HepG2 (cell line): ENCODE results near the gene SIK3. TPM values are rescaled to one million over a fixed set of nuclear protein-coding genes. Genes with fewer than 3 reads are reported as not detected.
A peak's percentile ranks its signal among the peaks of the same experiment; 100 is the strongest.

Experiments
- CREM ChIP-seq, 2 experiments: sonication (generic) in 1 of 2; formaldehyde crosslinking in 1 of 2; IDR thresholded peaks; 2 replicates each; pipeline versions ENCODE4 v1.4.0 to v1.6.1; 2016 to 2020; ENCODE audit warnings: antibody characterized with exemption in 1 of 2, mild to moderate bottlenecking in 1 of 2, missing genetic modification reagents in 1 of 2
- NCOR1 ChIP-seq: fragments of 200-600 bp; sonication (generic); IDR thresholded peaks from 2 replicates; pipeline ENCODE4 v1.7.0; 2017; ENCODE audit warnings: antibody characterized with exemption, low read length, borderline replicate concordance
- RXRA ChIP-seq: sonication (generic); formaldehyde crosslinking; IDR thresholded peaks from 2 replicates; pipeline ENCODE4 v1.5.1; 2020; ENCODE audit warnings: missing genetic modification reagents
- SP5 ChIP-seq: IDR thresholded peaks from 2 replicates; pipeline ENCODE4 v1.6.1; 2016; ENCODE audit warnings: low read depth, borderline replicate concordance
- ZFP1 ChIP-seq: IDR thresholded peaks from 2 replicates; pipeline ENCODE4 v1.6.1; 2016
- ZSCAN21 ChIP-seq: sonication (generic); formaldehyde crosslinking; IDR thresholded peaks from 2 replicates; pipeline ENCODE4 v1.8.0; 2022; ENCODE audit warnings: mild to moderate bottlenecking, missing genetic modification reagents, moderate library complexity, borderline replicate concordance
- ZSCAN31 ChIP-seq: sonication (generic); formaldehyde crosslinking; IDR thresholded peaks from 2 replicates; pipeline ENCODE4 v1.5.0; 2020; ENCODE audit warnings: low read depth, mild to moderate bottlenecking, missing genetic modification reagents
- polyA plus RNA-seq, 8 experiments: library from polyadenylated mRNA; depleted of rRNA in 3 of 8; stranded (reverse) in 7 of 8; unstranded in 1 of 8; fragments of >200 nt; fragmentation: Illumina TruSeq in 4 of 8; extraction: Trizol in 4 of 8; gene quantifications; 2 replicates each; pipeline versions ENCODE4 v1.2.1 to v1.2.3, GENCODE V29; 2011 to 2016; ENCODE audit warnings: low read depth in 4 of 8, missing spikeins in 1 of 8, mixed read lengths in 1 of 8; ENCODE audit not compliant: insufficient read depth in 1 of 8
- total RNA-seq, 5 experiments: library from RNA; depleted of rRNA; stranded (reverse); fragments of >200 nt; fragmentation: Illumina TruSeq; extraction: Trizol; gene quantifications; 2 replicates each; pipeline ENCODE4 v1.2.3, GENCODE V29; 2016; ENCODE audit warnings: low read depth in 1 of 5
- TF ChIP-seq, protein P1 (sequence below): sonication (generic); formaldehyde crosslinking; IDR thresholded peaks from 2 replicates; pipeline ENCODE4 v1.4.0; 2020; ENCODE audit warnings: mild to moderate bottlenecking, missing genetic modification reagents, borderline replicate concordance
- TF ChIP-seq, protein P2 (sequence below): sonication (generic); formaldehyde crosslinking; IDR thresholded peaks from 2 replicates; pipeline ENCODE4 v1.4.0; 2020; ENCODE audit warnings: missing genetic modification reagents, mild to moderate bottlenecking, borderline replicate concordance
- TF ChIP-seq, protein P3 (sequence below): sonication (generic); formaldehyde crosslinking; IDR thresholded peaks from 2 replicates; pipeline ENCODE4 v1.4.0; 2020; ENCODE audit warnings: mild to moderate bottlenecking, low read depth, missing genetic modification reagents

Gene SIK3
- total and polyA plus RNA-seq, 2 of the 13 experiments (the other 11 are each of a cell fraction or from before 2014, with no cell fraction given), result 5.7 to 9.8 TPM

DNA sequence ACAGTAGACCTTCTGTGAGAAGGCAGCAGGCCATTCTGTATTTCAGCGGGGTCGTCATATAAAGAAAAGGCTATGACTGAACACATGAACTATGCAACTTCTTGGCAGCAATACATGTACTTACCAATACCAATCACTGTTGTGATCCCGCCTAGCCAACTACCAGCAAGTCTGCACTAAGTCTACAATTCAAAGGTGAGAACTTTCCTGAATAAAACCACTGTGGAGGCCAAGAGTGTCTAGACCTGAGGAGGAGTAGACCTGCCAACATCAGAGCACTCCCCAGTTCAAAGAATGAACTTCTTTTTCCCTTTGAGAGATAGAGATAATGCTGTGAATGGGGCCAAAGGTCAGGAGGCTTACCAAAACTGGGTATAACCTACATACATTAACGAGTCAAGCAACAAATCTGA, 108.2 kb downstream of the SIK3 start (continued):
- TF ChIP-seq RXRA (CRISPR knock-in tag) (peak; percentile 61; the same call in 1 of the 2 replicates), SP5 (0 out of 2 replicates have a peak, but pooled peaks have one; percentile 10), ZSCAN21 (CRISPR knock-in tag) (no peak), NCOR1 (peak; percentile 90; the same call in 1 of the 2 replicates), CREM (IDR thresholded peaks at IDR 0.05) (peak; percentile 33; the same call in 1 of the 2 replicates), CREM (CRISPR knock-in tag; IDR thresholded peaks at IDR 0.05) (no peak), ZFP1 (no peak), ZSCAN31 (CRISPR knock-in tag) (no peak)
- TF ChIP-seq, protein P1, sequence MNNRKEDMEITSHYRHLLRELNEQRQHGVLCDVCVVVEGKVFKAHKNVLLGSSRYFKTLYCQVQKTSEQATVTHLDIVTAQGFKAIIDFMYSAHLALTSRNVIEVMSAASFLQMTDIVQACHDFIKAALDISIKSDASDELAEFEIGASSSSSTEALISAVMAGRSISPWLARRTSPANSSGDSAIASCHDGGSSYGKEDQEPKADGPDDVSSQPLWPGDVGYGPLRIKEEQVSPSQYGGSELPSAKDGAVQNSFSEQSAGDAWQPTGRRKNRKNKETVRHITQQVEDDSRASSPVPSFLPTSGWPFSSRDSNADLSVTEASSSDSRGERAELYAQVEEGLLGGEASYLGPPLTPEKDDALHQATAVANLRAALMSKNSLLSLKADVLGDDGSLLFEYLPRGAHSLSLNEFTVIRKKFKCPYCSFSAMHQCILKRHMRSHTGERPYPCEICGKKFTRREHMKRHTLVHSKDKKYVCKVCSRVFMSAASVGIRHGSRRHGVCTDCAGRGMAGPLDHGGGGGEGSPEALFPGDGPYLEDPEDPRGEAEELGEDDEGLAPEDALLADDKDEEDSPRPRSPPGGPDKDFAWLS (CRISPR knock-in tag), result no peak
- TF ChIP-seq, protein P2, sequence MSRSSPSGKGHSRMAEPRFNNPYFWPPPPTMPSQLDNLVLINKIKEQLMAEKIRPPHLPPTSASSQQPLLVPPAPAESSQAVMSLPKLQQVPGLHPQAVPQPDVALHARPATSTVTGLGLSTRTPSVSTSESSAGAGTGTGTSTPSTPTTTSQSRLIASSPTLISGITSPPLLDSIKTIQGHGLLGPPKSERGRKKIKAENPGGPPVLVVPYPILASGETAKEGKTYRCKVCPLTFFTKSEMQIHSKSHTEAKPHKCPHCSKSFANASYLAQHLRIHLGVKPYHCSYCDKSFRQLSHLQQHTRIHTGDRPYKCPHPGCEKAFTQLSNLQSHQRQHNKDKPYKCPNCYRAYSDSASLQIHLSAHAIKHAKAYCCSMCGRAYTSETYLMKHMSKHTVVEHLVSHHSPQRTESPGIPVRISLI (CRISPR knock-in tag), result peak; percentile 46; the same call in 1 of the 2 replicates
- TF ChIP-seq, protein P3, sequence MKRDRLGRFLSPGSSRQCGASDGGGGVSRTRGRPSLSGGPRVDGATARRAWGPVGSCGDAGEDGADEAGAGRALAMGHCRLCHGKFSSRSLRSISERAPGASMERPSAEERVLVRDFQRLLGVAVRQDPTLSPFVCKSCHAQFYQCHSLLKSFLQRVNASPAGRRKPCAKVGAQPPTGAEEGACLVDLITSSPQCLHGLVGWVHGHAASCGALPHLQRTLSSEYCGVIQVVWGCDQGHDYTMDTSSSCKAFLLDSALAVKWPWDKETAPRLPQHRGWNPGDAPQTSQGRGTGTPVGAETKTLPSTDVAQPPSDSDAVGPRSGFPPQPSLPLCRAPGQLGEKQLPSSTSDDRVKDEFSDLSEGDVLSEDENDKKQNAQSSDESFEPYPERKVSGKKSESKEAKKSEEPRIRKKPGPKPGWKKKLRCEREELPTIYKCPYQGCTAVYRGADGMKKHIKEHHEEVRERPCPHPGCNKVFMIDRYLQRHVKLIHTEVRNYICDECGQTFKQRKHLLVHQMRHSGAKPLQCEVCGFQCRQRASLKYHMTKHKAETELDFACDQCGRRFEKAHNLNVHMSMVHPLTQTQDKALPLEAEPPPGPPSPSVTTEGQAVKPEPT (CRISPR knock-in tag), result no peak
